UCSD-AML1 (cell line): Measurements from ENCODE around the gene CIC.
A peak's percentile ranks its signal among the peaks of the same experiment; 100 is the strongest.
"Not testable (repeated sequence)": the region's sequence is repeated elsewhere in the genome, so short reads cannot be mapped to it uniquely, and the experiment has no call there.

ENCODE experiments used
- DNase-seq: peaks from one replicate; lab custom pipeline; 2025; ENCODE audit not compliant: unreplicated experiment; lab: John Stamatoyannopoulos, UW

The CIC gene

DNA sequence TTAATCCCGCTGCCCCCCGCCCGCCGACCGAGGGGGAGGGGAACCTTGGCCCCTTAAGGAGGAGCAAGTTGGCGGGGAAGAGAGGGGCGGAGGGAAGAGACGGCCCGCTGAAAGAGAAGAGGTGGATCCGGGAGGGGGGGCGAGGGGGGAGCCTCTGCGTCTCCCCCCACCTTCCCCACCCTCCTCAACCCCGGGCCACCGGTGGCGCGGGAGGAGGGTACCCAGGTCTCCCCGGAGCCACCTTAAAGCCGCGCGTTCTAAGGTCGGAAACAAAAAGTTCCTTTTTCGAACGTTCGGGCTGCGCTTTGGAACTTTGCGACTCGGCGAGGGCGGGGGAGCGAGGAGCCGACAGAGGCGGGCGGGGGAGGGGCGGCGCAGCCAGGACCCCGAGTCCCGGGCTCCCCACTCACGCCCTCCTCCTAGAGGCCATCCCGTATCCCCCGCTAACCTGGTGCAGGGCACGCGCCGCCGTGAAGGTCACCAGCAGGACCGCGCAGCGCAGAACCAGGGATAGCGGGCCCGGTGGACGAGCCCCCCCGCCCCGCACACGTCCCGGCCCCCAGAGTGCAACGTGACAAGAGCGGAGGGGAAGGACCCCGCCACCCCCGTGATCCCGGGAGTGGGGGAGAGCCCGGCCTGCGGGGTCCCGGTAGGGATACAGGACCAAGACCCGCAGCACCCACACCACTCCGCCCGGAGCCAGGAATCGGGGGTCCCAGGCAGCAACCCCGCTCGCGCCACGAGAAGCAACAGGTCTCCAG is 14.8 kb upstream of the CIC start:
- DNase-seq: peak; percentile 81

GRCh38 chr19:42254850-42255765 is 13.9 kb upstream of the CIC start, which contains the start of gene ERF:
TSS of gene ERF (minus strand) at chr19:42255128. CDS start at chr19:42254999, 129 bp downstream.
- peak; percentile 92 for DNase-seq

DNA sequence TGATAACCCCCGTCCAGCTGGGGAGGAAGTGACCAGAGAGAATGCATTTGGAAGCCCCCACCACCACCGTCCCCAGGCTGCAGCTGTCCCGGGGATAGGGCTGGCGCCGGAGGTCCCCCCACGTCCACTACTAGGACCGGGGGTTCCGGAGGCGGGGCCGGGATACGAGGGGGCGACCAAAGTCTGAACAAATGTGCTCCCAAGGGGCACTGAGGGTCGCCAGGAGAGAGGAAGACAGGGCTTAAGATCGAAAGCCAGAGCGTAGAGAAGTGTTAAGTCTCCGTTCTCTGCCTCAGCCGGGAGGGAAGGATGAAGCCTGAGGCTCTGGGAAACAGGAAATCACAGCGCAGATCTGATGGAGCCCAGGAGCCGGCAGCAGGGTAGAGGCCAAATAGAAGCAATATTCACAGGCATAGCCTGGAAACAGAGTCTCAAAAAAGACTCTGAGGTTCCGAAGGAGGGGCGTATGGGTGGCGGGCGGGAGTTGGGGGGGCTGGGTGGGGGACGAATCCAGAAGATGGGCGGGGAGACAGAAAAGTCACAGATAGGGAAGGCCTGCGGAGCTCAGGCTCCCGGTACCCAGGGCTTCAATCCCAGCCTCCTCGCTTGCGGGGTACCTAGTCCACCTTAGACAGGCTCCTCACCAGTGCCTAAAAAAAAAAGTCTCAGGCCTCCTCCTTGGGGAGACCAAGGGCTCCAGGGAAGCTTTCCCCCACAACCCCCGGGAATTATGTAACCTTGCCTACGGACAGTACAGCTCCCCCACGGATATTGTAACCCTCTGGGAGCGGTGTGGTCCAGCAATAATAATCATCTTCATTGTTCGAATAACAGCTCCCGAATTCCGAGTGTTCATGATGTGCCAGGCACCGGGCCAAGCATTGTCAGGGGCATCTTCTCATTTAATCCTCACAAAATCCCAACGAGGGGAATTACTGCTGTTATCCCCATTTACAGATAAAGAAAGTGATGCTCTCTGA is 13.0 kb upstream of the CIC start:
- no peak for DNase-seq

GRCh38 chr19:42257842-42258241 is 11.2 kb upstream of the CIC start:
- not testable (repeated sequence) for DNase-seq

DNA sequence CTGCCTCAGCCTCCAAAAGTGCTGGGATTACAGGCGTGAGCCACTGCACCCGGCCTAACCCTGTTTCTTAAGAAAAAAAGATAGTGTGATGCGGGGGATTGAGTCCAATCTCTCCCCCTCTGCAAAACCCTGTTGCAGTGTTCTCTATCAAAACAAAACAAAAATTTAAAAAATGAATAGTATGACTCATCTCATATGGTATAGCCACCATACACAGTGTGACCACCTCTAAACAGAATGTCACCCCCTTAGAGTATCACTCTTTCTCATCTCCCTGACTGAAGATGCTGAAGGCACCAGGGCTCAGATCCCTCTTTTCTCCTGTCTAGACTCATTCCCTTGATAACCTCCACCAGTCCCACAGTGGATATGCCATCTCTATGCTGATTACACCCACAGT is 7.3 kb upstream of the CIC start:
- no peak for DNase-seq

- not testable (repeated sequence) for DNase-seq
Observed at GRCh38 chr19:42266105-42266504, 2.9 kb upstream of the CIC start.

- not testable (repeated sequence) for DNase-seq
Observed at GRCh38 chr19:42266928-42267603, 2.0 kb upstream of the CIC start.

DNA sequence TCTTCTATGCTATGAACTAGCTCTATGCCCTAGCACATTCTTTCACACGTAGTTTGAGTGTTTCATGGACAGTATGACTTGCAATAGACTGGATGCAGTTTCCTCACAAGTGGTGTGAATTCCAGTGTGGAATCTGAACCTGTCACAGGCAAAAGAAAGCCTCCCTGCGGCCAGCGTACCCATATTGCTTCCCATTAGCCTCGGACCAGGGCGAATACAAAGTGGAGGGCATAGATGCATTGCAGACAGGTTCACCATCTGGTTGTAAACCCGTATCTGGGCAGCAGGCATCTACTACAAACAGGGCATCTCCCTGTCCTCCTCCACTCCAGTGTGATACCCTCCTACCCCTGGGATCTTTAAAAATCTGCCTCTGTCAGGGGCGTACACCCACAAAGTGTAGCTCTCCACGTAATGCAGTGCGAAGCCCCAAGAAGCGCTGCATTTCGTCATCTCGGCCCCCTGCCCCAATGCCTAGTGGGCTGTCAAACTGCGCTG is 1.4 kb upstream of the CIC start:
- DNase-seq: no peak

DNA sequence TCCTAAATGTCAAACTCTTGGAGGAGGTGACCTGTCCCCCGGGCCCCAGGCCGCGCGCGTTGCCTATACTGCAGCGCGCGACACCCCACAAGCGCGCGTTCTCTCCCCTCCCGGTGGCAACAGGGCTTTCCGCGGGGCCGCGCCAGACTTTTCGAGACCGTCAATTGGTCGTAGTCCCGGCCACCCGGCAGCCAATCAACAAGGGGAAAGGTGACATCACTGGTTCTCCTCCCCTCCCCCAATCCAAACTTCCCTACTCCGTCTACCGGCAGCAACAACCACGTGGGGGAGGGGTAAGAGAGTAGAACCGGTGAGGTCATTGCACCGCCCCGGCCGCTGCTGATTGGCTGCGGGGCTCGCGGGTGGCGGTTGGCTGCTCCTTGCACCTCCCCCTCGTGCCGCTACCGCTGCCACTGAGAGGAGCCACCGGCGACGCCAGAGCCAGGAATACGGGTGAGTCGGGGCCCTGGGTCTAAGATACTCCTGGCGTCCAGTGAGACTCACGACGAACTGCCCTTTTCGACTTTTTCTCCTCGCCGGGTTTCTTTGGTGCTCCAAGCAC is 829 bp upstream of the CIC start:
- DNase-seq: peak; percentile 97

DNA sequence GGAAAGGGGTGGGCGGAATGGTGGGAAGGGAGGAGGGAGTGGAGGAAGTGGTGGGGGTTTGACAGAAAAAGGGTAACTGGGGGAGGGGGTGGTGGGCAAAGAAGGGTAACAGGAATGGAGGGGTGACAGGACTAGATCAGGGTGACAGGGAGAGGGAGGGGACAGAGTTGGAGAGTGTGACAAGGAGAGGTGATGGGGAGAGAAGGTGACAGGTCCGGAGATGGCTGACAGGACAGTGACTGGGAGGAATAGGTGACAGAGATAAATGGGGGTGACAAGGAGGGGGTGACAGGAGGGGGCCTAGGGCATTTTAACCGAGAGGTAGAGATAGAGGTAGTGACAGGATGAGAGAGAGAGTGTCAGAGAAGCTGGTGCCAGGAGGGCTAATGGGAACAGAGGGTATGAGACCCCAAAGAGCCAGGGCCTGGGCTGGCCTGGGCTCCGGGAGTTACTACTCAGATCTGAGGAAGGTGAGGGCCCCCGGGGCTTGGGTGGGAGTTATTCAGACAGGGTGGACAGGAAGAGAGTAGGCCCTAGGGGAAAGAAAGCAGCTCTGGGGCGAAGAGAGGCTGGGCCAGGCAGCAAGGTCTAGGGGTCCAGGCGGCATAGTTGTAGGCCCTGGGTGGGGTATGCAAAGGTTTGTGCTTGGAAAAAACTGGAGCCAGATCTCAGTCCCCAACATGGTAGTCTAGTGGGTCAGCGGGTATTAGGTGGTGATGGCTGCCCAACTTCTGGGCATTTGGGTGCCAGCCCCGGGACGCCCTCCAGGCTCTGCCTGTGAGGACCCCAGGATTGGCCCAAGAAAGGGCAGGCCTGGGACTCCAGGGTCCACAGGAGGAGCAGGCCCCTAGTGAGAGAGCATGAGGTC is 660 bp downstream of the CIC start:
- no peak for DNase-seq

DNA sequence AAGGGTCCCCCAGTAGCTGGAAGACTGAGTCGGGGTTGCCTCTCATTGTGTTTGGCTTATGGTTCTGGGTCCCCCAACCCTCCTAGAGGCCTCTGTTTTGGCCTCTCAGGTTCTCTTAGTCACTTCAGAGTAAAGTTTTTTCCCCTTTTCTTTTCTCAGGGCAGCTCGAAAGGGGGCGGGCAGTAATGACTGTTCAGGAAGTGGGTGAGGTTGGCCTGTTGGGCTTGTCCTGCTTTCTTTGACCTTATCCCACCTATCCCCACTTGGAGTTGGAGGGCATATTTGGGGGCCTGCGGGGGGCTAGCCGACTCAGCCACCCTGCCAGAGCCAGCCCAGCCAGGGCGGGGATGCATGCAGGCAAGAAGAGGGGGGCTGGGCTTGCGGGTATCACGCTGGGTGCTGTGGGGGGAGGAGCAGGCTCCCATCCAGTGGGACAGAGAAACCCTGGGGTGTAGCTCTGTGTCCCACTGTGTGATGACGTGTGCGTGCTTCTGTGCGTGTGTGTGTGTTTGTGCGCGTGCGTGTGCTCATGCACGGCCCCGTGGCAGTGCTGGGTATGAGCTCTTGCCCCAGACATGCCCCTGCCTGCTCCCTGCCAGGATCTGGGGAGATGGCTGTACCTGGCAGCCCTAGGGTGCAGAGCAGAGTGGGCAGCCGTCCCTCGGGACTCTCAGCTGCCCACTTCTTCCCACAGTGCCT is 1.4 kb downstream of the CIC start:
- DNase-seq: peak; percentile 47

DNA sequence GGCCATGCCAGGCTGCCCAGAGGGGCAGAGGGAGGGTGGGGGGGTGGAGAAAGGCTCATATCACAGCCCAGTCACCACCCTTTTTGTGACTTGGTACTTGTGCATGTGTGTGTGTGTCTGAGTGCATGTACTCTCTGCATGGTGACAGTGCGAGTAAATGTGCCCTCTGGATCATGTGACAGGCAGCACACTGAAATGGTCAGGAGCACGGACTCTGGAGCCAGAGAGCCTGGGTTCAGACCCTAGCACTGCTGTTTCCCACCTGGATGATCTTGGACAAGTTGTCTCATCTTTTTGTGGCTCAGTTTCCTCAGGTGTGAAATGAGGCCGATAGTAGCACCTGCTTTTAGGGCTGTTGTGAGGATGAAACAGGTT is 2.0 kb downstream of the CIC start:
- DNase-seq: no peak

- no peak for DNase-seq
Observed at GRCh38 chr19:42271861-42272534, 2.9 kb downstream of the CIC start.

- no peak for DNase-seq
Observed at GRCh38 chr19:42272535-42272897, 3.5 kb downstream of the CIC start.

DNA sequence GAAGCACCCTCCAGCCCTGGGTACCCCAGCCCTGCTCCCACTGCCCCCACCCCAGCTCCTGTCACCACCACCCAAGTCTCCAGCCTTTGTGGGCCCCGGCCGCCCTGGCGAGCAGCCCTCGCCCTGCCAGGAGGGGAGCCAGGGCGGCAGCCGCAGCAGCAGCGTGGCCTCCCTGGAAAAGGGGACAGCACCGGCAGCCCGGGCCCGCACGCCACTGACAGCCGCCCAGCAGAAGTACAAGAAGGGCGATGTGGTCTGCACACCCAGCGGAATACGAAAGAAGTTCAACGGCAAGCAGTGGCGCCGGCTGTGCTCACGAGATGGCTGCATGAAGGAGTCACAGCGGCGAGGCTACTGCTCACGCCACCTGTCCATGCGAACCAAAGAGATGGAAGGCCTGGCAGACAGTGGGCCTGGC is 3.9 kb downstream of the CIC start:
- DNase-seq: no peak

DNA sequence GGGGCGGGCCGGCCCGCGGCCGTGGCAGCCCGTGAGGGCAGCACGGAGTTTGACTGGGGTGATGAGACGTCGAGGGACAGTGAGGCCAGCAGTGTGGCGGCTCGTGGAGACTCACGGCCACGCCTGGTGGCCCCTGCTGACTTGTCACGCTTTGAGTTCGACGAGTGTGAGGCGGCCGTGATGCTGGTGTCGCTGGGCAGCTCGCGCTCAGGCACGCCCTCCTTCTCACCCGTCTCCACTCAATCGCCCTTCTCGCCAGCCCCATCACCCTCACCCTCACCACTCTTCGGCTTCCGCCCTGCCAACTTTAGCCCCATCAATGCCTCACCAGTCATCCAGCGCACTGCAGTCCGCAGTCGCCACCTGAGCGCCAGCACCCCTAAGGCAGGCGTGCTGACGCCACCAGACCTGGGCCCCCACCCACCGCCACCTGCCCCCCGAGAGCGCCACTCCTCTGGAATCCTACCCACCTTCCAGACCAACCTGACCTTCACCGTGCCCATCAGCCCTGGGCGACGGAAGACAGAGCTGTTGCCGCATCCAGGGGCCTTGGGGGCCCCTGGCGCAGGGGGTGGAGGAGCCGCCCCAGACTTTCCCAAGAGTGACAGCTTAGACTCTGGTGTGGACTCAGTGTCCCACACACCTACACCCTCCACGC is 4.5 kb downstream of the CIC start:
- DNase-seq: no peak

DNA sequence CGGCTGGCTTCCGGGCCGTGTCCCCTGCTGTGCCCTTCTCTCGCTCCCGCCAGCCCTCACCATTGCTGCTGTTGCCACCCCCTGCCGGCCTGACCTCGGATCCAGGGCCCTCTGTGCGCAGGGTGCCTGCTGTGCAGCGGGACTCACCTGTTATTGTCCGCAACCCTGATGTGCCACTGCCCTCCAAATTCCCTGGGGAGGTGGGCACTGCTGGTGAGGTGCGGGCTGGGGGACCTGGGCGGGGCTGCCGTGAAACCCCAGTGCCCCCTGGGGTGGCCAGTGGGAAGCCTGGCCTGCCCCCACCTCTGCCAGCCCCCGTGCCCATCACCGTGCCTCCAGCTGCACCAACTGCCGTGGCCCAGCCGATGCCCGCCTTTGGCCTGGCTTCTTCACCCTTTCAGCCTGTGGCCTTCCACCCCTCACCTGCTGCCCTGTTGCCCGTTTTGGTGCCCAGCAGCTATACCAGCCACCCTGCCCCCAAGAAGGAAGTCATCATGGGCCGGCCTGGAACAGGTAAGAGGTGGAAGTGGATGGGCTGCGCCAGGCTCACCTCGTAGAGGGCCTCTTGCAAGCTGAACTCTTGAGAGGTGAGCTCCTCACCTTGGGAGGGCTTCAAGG is 5.1 kb downstream of the CIC start:
- no peak for DNase-seq
